K562 (cell line): Measurements from ENCODE around the gene TFF1. TPM values are rescaled to one million over a fixed set of nuclear protein-coding genes. Genes with fewer than 3 reads are reported as not detected.

ENCODE experiments used
- ATAC-seq: fragments of 200-7000 bp; cut with Tn5 transposase; 3 replicates; pipeline ENCODE4 v1.9.1; 2020; ENCODE audit warnings: moderate library complexity
- BruUV-seq: library from RNA; stranded (reverse); fragments of 400-500 nt; replicated peaks from 2 replicates; lab custom pipeline; 2021; lab: Mats Ljungman, UMichigan
- CTCF ChIA-PET: fragments of 300-600 bp; formaldehyde crosslinking; extraction: SDS; loops from one replicate; lab custom pipeline; 2021; ENCODE audit warnings: low intra/inter-chr PET ratio; lab: Yijun Ruan, JAX
- POLR2A ChIA-PET: fragments of 300-600, 350-650 bp; sonication (Branson Sonifier 250); formaldehyde crosslinking; extraction: SDS; loops from one replicate; lab custom pipeline; 2021; ENCODE audit warnings: antibody characterized with exemption, inconsistent platforms; lab: Yijun Ruan, JAX
- DNase-seq, 4 experiments: peaks; one replicate each; pipeline versions ENCODE4 v3.0.0 to v3.0.0-alpha.2; 2011 to 2018; ENCODE audit warnings: low spot score in 3 of 4, mixed read lengths in 3 of 4; ENCODE audit errors: extremely low read depth in 1 of 4
- FAIRE-seq: peaks from 2 replicates; lab custom pipeline; 2011; peaks lifted over from hg19 to GRCh38; lab: Jason Lieb, UNC
- H2AFZ ChIP-seq: 2 replicates; pipeline ENCODE4 v1.6.0; 2011; ENCODE audit warnings: low read depth, low read length, control low read depth, inconsistent platforms
- H3K27ac ChIP-seq: fragments of 200-600 bp; 3 replicates; pipeline ENCODE4 v1.8.0; 2011; ENCODE audit warnings: low read depth, mild to moderate bottlenecking, control low read depth, inconsistent platforms, low read length, moderate library complexity, mixed read lengths; ENCODE audit errors: extremely low read depth
- H3K27me3 ChIP-seq, 2 experiments: fragments of 300-600 bp in 1 of 2; 2 replicates in 1 of 2; 3 replicates in 1 of 2; pipeline versions ENCODE4 v1.6.0 to v1.8.0; 2011; ENCODE audit warnings: inconsistent platforms in 2 of 2, low read length in 2 of 2, mild to moderate bottlenecking in 1 of 2, mixed read lengths in 1 of 2, moderate library complexity in 1 of 2; ENCODE audit not compliant: control insufficient read depth in 2 of 2, insufficient read depth in 2 of 2
- H3K36me3 ChIP-seq: fragments of 300-600 bp; 3 replicates; pipeline ENCODE4 v1.8.0; 2011; ENCODE audit warnings: mild to moderate bottlenecking, low read length, inconsistent platforms; ENCODE audit not compliant: control insufficient read depth, insufficient read depth
- H3K4me1 ChIP-seq, 2 experiments: fragments of 200-600 bp in 1 of 2; replicated peaks in 1 of 2; 2 replicates in 1 of 2; 3 replicates in 1 of 2; pipeline versions ENCODE4 v1.5.1 to v1.8.0; 2011; ENCODE audit warnings: inconsistent platforms in 2 of 2, low read length in 2 of 2, mild to moderate bottlenecking in 1 of 2, mixed read lengths in 1 of 2, moderate library complexity in 1 of 2; ENCODE audit not compliant: control insufficient read depth in 2 of 2, insufficient read depth in 2 of 2
- H3K4me2 ChIP-seq: 2 replicates; pipeline ENCODE4 v1.6.1; 2011; ENCODE audit warnings: low read length, control low read depth, inconsistent platforms, mixed read lengths; ENCODE audit not compliant: insufficient read depth
- H3K4me3 ChIP-seq: fragments of 200-600 bp; sonication (generic), shearing (Covaris generic); 2 replicates; pipeline ENCODE4 v1.5.1; 2016; ENCODE audit warnings: control low read depth, inconsistent platforms
- H3K79me2 ChIP-seq: fragments of 200-600 bp; 3 replicates; pipeline ENCODE4 v1.8.0; 2011; ENCODE audit warnings: low read length, inconsistent platforms; ENCODE audit not compliant: control insufficient read depth, insufficient read depth
- H3K9ac ChIP-seq, 2 experiments: 2 replicates each; pipeline versions ENCODE4 v1.6.0 to v1.6.1; 2011; ENCODE audit warnings: low read depth in 2 of 2, low read length in 2 of 2, control low read depth in 1 of 2, inconsistent platforms in 1 of 2, mild to moderate bottlenecking in 1 of 2, mixed read lengths in 1 of 2; ENCODE audit not compliant: insufficient read depth in 1 of 2
- H3K9me1 ChIP-seq: one replicate; pipeline ENCODE4 v1.6.0; 2011; ENCODE audit warnings: inconsistent platforms, mild to moderate bottlenecking, low read length, moderate library complexity; ENCODE audit not compliant: control insufficient read depth, insufficient read depth
- H3K9me3 ChIP-seq: replicated peaks from 2 replicates; pipeline ENCODE4 v1.5.1; 2011; ENCODE audit warnings: low read depth, low read length, inconsistent platforms; ENCODE audit not compliant: control insufficient read depth, insufficient read depth
- H4K20me1 ChIP-seq: replicated peaks from 2 replicates; pipeline ENCODE4 v1.6.1; 2011; ENCODE audit warnings: low read length, inconsistent platforms, mixed read lengths; ENCODE audit not compliant: control insufficient read depth, insufficient read depth
- CHD1 ChIP-seq: fragments of 200-600 bp; sonication (generic); IDR thresholded peaks from one replicate; pipeline ENCODE4 v1.6.1; 2012; ENCODE audit warnings: mild to moderate bottlenecking, moderate library complexity, low read length, inconsistent platforms
- FOXM1 ChIP-seq, 2 experiments: fragments of 450-650 bp in 1 of 2; sonication (generic) in 1 of 2; formaldehyde crosslinking in 1 of 2; IDR thresholded peaks; 2 replicates each; pipeline versions ENCODE4 v1.6.1 to v1.9.0; 2017 to 2022; ENCODE audit warnings: low read depth in 2 of 2, mild to moderate bottlenecking in 2 of 2, missing genetic modification reagents in 1 of 2, moderate library complexity in 1 of 2
- HMG20B ChIP-seq: fragments of 250-450 bp; sonication (Bioruptor Pico); IDR thresholded peaks from 2 replicates; pipeline ENCODE4 v1.5.0; 2021; ENCODE audit warnings: mild to moderate bottlenecking
- MBD1 ChIP-seq: fragments of 250-450 bp; sonication (Bioruptor Pico); IDR thresholded peaks from 2 replicates; pipeline ENCODE4 v1.8.0; 2022; ENCODE audit warnings: inconsistent platforms
- RREB1 ChIP-seq: fragments of 250-450 bp; sonication (Bioruptor Pico); IDR thresholded peaks from 2 replicates; pipeline ENCODE4 v1.4.0; 2020
- UBTF ChIP-seq, 2 experiments: IDR thresholded peaks; 2 replicates each; pipeline ENCODE4 v1.6.1; 2012; ENCODE audit warnings: improper control_type of control experiment in 2 of 2, low read depth in 2 of 2, low read length in 2 of 2, borderline replicate concordance in 1 of 2
- ZFP91 ChIP-seq: sonication (generic); formaldehyde crosslinking; IDR thresholded peaks from 2 replicates; pipeline ENCODE4 v1.8.0; 2022; ENCODE audit warnings: mild to moderate bottlenecking, missing genetic modification reagents
- WGBS: fragments of 100-300 bp; shearing (Covaris generic); methylation state at CpG from one replicate; pipeline ENCODE4 v1.1.6; 2016; ENCODE audit warnings: low coverage, mixed read lengths; ENCODE audit not compliant: insufficient coverage; ENCODE audit errors: missing lambda C conversion rate; 5-methylcytosine and 5-hydroxymethylcytosine counted together
- in situ Hi-C: fragments of 300-500 bp; cut with MboI; formaldehyde crosslinking; loops from 4 replicates; pipeline ENCODE4 v1.15.0; 2018; ENCODE audit warnings: inconsistent platforms, mixed read lengths
- intact Hi-C: fragments of 100-400 bp; cut with micrococcal nuclease; formaldehyde crosslinking; loops from 2 replicates; pipeline ENCODE4 v1.14.2; 2022
- polyA plus RNA-seq, 8 experiments: library from polyadenylated mRNA; depleted of rRNA in 4 of 8; stranded (reverse) in 5 of 8; unstranded in 3 of 8; fragments of >200 nt; fragmentation: Nextera tagmentation in 2 of 8; fragmentation: Illumina TruSeq in 1 of 8; extraction: Ambion mirVana in 2 of 8; extraction: Trizol in 1 of 8; gene quantifications; 2 replicates each; pipeline versions ENCODE4 v1.2.1 to v1.2.3, GENCODE V29; 2011 to 2014; ENCODE audit warnings: inconsistent platforms in 1 of 8, missing spikeins in 1 of 8
- total RNA-seq, 7 experiments: library from RNA; depleted of rRNA in 6 of 7; stranded (reverse); fragments of >200 nt in 6 of 7; fragmentation: Illumina TruSeq in 2 of 7; extraction: Trizol in 2 of 7; gene quantifications; 2 replicates each; pipeline versions ENCODE4 v1.2.1 to v1.2.3, GENCODE V29; 2011 to 2021; ENCODE audit warnings: low replicate concordance in 1 of 7

TFF1 gene
- total and polyA plus RNA-seq, 9 of the 15 experiments (the other 6 are each of a cell fraction or from before 2014, with no cell fraction given), result 0.31 TPM; not detected in 8

GRCh38 chr21:42343963-42344510 is 22.3 kb downstream of the TFF1 start:
- no TSS peak for BruUV-seq
- CTCF ChIA-PET, result no interaction called here
- no peak for TF ChIP-seq CHD1
- TF ChIP-seq HMG20B (CRISPR knock-in tag), result no peak
- no peak for TF ChIP-seq RREB1
- TF ChIP-seq FOXM1 (IDR thresholded peaks at IDR 0.05; ENCODE audit: low read depth), result no peak
- TF ChIP-seq FOXM1 (CRISPR knock-in tag; IDR thresholded peaks at IDR 0.05; ENCODE audit: low read depth), result no peak
- TF ChIP-seq ZFP91 (CRISPR knock-in tag), result no peak
- no peak for TF ChIP-seq MBD1 (CRISPR knock-in tag)
- no peak for TF ChIP-seq UBTF (IDR thresholded peaks at IDR 0.05; ENCODE audit: borderline replicate concordance in 1 of 2, low read depth in 2 of 2, low read length in 2 of 2)

More at GRCh38 chr21:42343963-42344510, 22.3 kb downstream of the TFF1 start:
- Histone ChIP-seq H3K9ac (no peak overlapping the region), H3K4me3 (no peak overlapping the region), H2AFZ (no peak overlapping the region), H3K79me2 (no peaks in the 10 kb centered on the region), H3K27me3 (peaks cover 34 to 63% of the 10 kb centered on the region in 2 experiments), H4K20me1 (no peaks in the 10 kb centered on the region), H3K36me3 (no peaks in the 10 kb centered on the region), H3K4me2 (no peak overlapping the region), H3K27ac (no peak overlapping the region), H3K9me1 (no peaks in the 10 kb centered on the region), H3K9me3 (no peaks in the 10 kb centered on the region), H3K4me1 (peaks cover 0 to 4% of the 10 kb centered on the region in 2 experiments; a peak in 1 of 5 replicates)
- in situ Hi-C loops (no loop called here), intact Hi-C loops (no loop called here)
- 5% methylated on average over 11 of the region's 11 CpGs for WGBS
- DNase-seq, result no peak
- FAIRE-seq, result no peak
- POLR2A ChIA-PET, result no interaction called here
- ATAC-seq, result no peak
